ENCODE data around the gene GABRB1. TPM values are rescaled to one million over a fixed set of nuclear protein-coding genes. Genes with fewer than 3 reads are reported as not detected.

Gene GABRB1
- total RNA-seq, 4 donors from 2014 or later = 0.24 TPM; not detected in 3

GRCh38 chr4:47101453-47101852, 70.1 kb downstream of the GABRB1 start:
- no peak for TF ChIP-seq POLR2A (IDR thresholded peaks at IDR 0.05)
- no peak for TF ChIP-seq CTCF (IDR thresholded peaks at IDR 0.05)
- Histone ChIP-seq H3K27ac (no peak overlapping the region), H3K4me1 (no peaks in the 10 kb centered on the region), H3K36me3 (no peaks in the 10 kb centered on the region), H3K9me3 (no peaks in the 10 kb centered on the region), H3K27me3 (no peaks in the 10 kb centered on the region), H3K4me3 (replicated peaks in 1 of 3) (no peak overlapping the region)
- no peak for DNase-seq
- WGBS, 2 donors = 55 to 71% methylated on average over 1 of the region's 1 CpG
- intact Hi-C loops (cut with DNase I) = no loop called here

- Histone ChIP-seq H3K4me3 (replicated peaks in 1 of 3) (no peak overlapping the region), H3K4me1 (no peaks in the 10 kb centered on the region), H3K36me3 (no peaks in the 10 kb centered on the region), H3K27me3 (no peaks in the 10 kb centered on the region), H3K27ac (no peak overlapping the region), H3K9me3 (no peaks in the 10 kb centered on the region)
- DNase-seq = no peak
- 93 to 100% methylated on average over 1 of the region's 1 CpG for WGBS, 2 donors
- intact Hi-C loops (cut with DNase I) = no loop called here
- no peak for TF ChIP-seq POLR2A (IDR thresholded peaks at IDR 0.05)
- no peak for TF ChIP-seq CTCF (IDR thresholded peaks at IDR 0.05)
These were observed 73.6 kb downstream of the GABRB1 start for GRCh38 chr4:47104986-47105385.

- intact Hi-C loops (cut with DNase I) = no loop called here
- no peaks in the 10 kb centered on the region for H3K36me3 ChIP-seq
- TF ChIP-seq CTCF (IDR thresholded peaks at IDR 0.05) (no peak), POLR2A (IDR thresholded peaks at IDR 0.05) (no peak)
- WGBS, 2 donors = 65 to 86% methylated on average over 1 of the region's 1 CpG
- H3K27me3 ChIP-seq = no peaks in the 10 kb centered on the region
- no peaks in the 10 kb centered on the region for H3K4me1 ChIP-seq
- no peak overlapping the region for H3K4me3 ChIP-seq (replicated peaks in 1 of 3)
- no peak overlapping the region for H3K27ac ChIP-seq
- no peaks in the 10 kb centered on the region for H3K9me3 ChIP-seq
- no peak for DNase-seq
These were observed 75.2 kb downstream of the GABRB1 start for GRCh38 chr4:47106561-47106960.

- Histone ChIP-seq H3K4me1 (no peaks in the 10 kb centered on the region), H3K36me3 (no peaks in the 10 kb centered on the region), H3K4me3 (replicated peaks in 1 of 3) (no peak overlapping the region), H3K27me3 (no peaks in the 10 kb centered on the region), H3K9me3 (no peaks in the 10 kb centered on the region), H3K27ac (no peak overlapping the region)
- no peak for TF ChIP-seq POLR2A (IDR thresholded peaks at IDR 0.05)
- no peak for TF ChIP-seq CTCF (IDR thresholded peaks at IDR 0.05)
- intact Hi-C loops (cut with DNase I) = no loop called here
- DNase-seq = no peak
- WGBS, 2 donors = 86 to 89% methylated on average over 2 of the region's 2 CpGs
These were observed 78.0 kb downstream of the GABRB1 start for GRCh38 chr4:47109379-47109778.

- WGBS, 2 donors = 94 to 97% methylated on average over 1 of the region's 1 CpG
- Histone ChIP-seq H3K27ac (no peak overlapping the region), H3K9me3 (no peaks in the 10 kb centered on the region), H3K36me3 (no peaks in the 10 kb centered on the region), H3K27me3 (no peaks in the 10 kb centered on the region), H3K4me3 (replicated peaks in 1 of 3) (no peak overlapping the region), H3K4me1 (no peaks in the 10 kb centered on the region)
- TF ChIP-seq POLR2A (IDR thresholded peaks at IDR 0.05) (no peak), CTCF (IDR thresholded peaks at IDR 0.05) (no peak)
- DNase-seq = no peak
- intact Hi-C loops (cut with DNase I) = no loop called here
These were observed 79.3 kb downstream of the GABRB1 start for GRCh38 chr4:47110546-47111132.

Data from thyroid gland (tissue), 4 donors.